ENCODE measurements around the gene AMBP. TPM values are rescaled to one million over a fixed set of nuclear protein-coding genes. Genes with fewer than 3 reads are reported as not detected.
"Not testable (repeated sequence)": the region's sequence is repeated elsewhere in the genome, so short reads cannot be mapped to it uniquely, and the experiment has no call there.

AMBP gene
- polyA plus RNA-seq, 1 experiment: 0.22 TPM

DNA sequence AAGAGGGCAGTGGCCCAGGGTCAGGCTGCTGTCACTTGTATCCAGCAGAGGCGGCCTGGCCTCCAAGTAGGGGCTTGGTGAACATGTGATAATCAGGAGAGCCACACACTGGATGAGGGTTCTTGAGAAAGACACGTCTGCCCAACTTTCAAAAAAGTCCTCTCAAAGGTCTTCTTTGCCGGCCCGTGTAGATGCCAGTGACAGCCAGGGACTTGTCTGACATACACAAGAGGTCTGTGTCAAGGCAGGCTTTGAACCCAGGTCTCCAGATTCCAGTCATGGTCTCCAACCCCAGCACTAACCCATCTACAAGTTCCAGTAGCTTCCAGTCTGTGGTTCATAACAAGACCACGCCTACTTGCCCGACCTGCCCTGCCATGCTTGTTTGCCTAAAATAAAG lies 7.9 kb upstream of the AMBP start:
- no peak overlapping the region for H3K4me3 ChIP-seq (ENCODE audit: low read depth, low read length)
- no peak for DNase-seq (ENCODE audit: low read depth)
- TF ChIP-seq CTCF (IDR thresholded peaks at IDR 0.05; ENCODE audit: insufficient read depth, low read depth, low read length): no peak
- H3K36me3 ChIP-seq (ENCODE audit: control insufficient read depth, insufficient read depth, low read length): no peaks in the 10 kb centered on the region
- peaks cover 8% of the 10 kb centered on the region for H3K27me3 ChIP-seq (ENCODE audit: control insufficient read depth, insufficient read depth, low read length)
- ChIA-PET POLR2A (no interaction called here), CTCF (interaction anchor here (6.2 kb wide), 1 partner anchor 11 kb away, joined by 66 read pairs; the partner anchor contains the start of gene KIF12)

GRCh38 chr9:114085387-114085789 lies 7.3 kb upstream of the AMBP start:
- no peak overlapping the region for H3K4me3 ChIP-seq (ENCODE audit: low read depth, low read length)
- no peak for DNase-seq (ENCODE audit: low read depth)
- peaks cover 6% of the 10 kb centered on the region for H3K27me3 ChIP-seq (ENCODE audit: control insufficient read depth, insufficient read depth, low read length)
- ChIA-PET CTCF (interaction anchor here (0.6 to 6.2 kb wide), 3 partner anchors 11 to 206 kb away, joined by 4 to 66 read pairs (median 46); partner anchors contain the start of genes COL27A1 and KIF12), POLR2A (no interaction called here)
- no peak for TF ChIP-seq CTCF (IDR thresholded peaks at IDR 0.05; ENCODE audit: insufficient read depth, low read depth, low read length)
- no peaks in the 10 kb centered on the region for H3K36me3 ChIP-seq (ENCODE audit: control insufficient read depth, insufficient read depth, low read length)

DNA sequence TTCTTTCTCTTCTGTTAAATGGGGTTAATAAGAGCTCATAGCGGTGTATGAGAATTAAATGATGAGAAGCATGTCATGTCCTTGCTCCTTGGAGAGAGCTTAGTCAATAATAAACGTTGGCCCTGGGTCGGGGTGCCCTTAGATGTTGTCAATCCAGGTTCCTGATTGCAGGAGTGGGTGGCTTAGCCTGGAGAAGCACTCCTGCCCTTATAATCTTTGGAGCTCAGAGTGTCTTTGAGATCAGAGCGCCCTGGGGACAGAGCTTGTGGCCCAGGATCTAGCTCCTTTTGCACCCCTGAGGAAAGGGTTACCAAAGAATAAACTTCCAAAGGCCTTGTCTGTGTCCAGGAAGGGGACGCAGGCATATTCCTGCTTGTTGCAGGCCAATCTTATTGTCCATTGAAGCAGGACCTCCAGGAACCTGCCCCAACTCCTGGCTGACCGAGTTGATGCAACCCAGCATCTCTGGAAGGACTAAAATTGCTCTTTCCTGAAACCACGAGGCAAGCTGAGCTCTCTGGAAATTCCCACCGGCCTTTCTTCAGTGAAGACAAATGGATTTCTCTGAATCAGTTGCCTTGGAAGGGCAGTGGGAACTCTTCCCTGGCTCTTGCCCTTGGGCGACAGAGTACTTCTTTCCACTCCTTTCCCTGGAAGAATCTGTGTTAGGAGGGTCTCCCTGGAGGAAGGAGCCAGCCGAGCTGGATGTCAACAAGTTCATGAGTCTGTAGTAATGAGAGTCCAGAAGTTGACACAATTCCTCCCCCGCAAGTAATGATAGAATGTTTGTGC lies 6.4 kb upstream of the AMBP start:
- Histone ChIP-seq H3K36me3 (ENCODE audit: control insufficient read depth, insufficient read depth, low read length) (no peaks in the 10 kb centered on the region), H3K4me3 (ENCODE audit: low read depth, low read length) (no peak overlapping the region), H3K27me3 (ENCODE audit: control insufficient read depth, insufficient read depth, low read length) (peaks cover 6% of the 10 kb centered on the region)
- ChIA-PET POLR2A (no interaction called here), CTCF (interaction anchor here (0.7 to 6.2 kb wide), 11 partner anchors 12 to 276 kb away, joined by 3 to 66 read pairs (median 3); partner anchors contain the start of genes COL27A1 and KIF12)
- DNase-seq (ENCODE audit: low read depth): no peak
- TF ChIP-seq CTCF (IDR thresholded peaks at IDR 0.05; ENCODE audit: insufficient read depth, low read depth, low read length): no peak

DNA sequence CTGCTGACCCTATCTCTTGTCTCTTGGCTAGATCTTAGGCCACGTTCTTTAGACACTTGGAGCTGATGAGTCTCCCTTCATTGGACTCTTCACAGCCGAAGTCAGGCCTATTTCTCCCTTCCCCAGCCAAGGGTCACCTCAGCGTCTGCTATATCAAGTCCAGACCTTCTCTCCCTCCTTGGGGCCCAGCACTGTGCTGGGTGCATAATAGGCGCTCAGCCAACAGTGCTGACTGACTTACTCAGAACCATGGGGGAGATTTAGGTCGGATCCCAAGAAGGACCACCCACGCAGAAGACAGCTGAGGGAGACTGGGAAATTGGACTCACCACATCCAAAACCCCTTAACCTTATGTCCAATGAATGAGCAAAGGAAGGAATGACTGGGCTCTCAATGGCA lies 5.6 kb upstream of the AMBP start:
- ChIA-PET CTCF (interaction anchor here (0.6 to 6.2 kb wide), 17 partner anchors 11 to 1506 kb away, joined by 3 to 66 read pairs (median 6); partner anchors contain the start of genes COL27A1 and KIF12), POLR2A (no interaction called here)
- no peak for DNase-seq (ENCODE audit: low read depth)
- no peak for TF ChIP-seq CTCF (IDR thresholded peaks at IDR 0.05; ENCODE audit: insufficient read depth, low read depth, low read length)
- Histone ChIP-seq H3K4me3 (ENCODE audit: low read depth, low read length) (no peak overlapping the region), H3K36me3 (ENCODE audit: control insufficient read depth, insufficient read depth, low read length) (no peaks in the 10 kb centered on the region), H3K27me3 (ENCODE audit: control insufficient read depth, insufficient read depth, low read length) (peaks cover 3% of the 10 kb centered on the region)

- CTCF ChIA-PET: interaction anchor here (0.6 to 6.2 kb wide), 35 partner anchors 10 to 1505 kb away, joined by 3 to 66 read pairs (median 4); partner anchors contain the start of genes COL27A1 and KIF12
- POLR2A ChIA-PET: interaction anchor here (0.6 kb wide), 1 partner anchor 27 kb away, joined by 3 read pairs; no protein-coding TSS in a partner anchor
- not testable (repeated sequence) for H3K36me3 ChIP-seq (ENCODE audit: control insufficient read depth, insufficient read depth, low read length); H3K4me3 ChIP-seq (ENCODE audit: low read depth, low read length); DNase-seq (ENCODE audit: low read depth); H3K27me3 ChIP-seq (ENCODE audit: control insufficient read depth, insufficient read depth, low read length)
Observed at GRCh38 chr9:114082763-114083412, 4.8 kb upstream of the AMBP start.
